T follicular helper cell (primary cell): ENCODE data around the gene CHD5.
"Not testable (repeated sequence)": the region's sequence is repeated elsewhere in the genome, so short reads cannot be mapped to it uniquely, and the experiment has no call there.

ENCODE experiments used
- DNase-seq: peaks from one replicate; pipeline ENCODE4 v3.0.0-alpha.2; 2020; ENCODE audit warnings: low read depth
- total RNA-seq, 2 experiments: gene quantifications; one replicate each; lab custom pipeline; 2026; lab: John Stamatoyannopoulos, UW

The CHD5 gene
- 0.24 to 0.91 reads per million in 2 experiments for total RNA-seq

DNA sequence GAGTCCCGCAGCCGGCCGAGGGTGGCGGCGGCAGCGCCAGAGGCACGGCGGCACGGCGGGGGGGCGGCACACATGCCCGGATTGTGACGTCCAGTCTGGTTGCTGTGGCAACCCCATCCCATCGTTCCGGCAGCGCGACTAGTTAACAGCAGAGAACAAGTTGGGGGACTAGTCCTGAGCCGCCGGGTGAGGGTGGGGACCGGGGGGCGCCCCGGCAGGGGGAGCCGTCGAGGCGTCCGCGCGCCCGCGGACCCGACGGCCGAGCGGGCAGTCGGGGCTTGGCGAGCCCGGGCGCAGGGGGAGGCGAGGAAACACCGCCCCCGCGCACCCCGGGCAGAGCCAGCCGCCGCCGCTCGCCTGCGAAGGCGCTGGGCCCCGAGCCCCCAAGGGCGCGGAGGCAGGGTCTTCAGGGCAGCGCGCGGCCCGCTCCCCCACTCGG lies at the start of gene CHD5:
TSS of gene CHD5 (minus strand) at position 54 of the 439 bp plus-strand sequence. CDS start 298 bp downstream, outside the sequence.
- DNase-seq = no peak

GRCh38 chr1:6225651-6226050 lies 45.5 kb upstream of the CHD5 start:
- DNase-seq = no peak

GRCh38 chr1:6224718-6225117 lies 44.6 kb upstream of the CHD5 start:
- no peak for DNase-seq

GRCh38 chr1:6223617-6224016 lies 43.5 kb upstream of the CHD5 start:
- DNase-seq = no peak

GRCh38 chr1:6222636-6223035 lies 42.5 kb upstream of the CHD5 start:
- no peak for DNase-seq

GRCh38 chr1:6221210-6221784 lies 41.2 kb upstream of the CHD5 start:
- DNase-seq = no peak

DNA sequence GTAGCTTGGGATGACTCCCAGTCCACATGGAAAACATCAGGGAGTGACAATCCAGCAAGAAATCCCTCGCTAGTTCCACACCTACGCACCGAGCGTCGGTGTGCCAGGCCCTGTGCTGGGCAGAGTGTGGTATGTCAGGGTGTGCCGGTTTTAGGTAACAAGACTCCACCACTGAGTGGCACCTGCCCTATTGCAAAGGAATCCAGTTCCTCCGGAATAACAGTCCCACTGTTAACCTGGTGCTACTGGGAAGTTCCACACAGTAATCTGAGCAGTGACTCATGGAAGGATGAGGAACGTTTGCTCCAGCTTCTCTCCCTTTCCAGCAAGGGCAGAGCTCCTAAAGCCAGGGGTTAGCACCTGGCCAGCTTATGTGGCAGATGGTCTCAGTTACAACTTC lies 40.1 kb upstream of the CHD5 start:
- no peak for DNase-seq

DNA sequence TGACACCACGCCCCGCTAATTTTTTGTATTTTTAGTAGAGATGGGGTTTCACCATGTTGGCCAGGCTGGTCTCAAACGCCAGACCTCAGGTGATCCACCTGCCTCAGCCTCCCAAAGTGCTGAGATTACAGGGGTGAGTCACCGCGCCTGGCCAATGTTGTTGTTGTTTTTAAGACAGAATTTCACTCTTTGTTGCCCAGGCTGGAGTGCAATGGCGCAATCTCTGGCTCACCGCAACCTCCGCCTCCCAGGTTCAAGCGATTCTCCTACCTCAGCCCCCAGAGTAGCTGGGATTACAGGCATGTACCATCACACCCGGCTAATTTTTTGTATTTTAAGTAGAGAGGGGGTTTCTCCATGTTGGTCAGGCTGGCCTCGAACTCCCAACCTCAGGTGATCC lies 39.5 kb upstream of the CHD5 start:
- DNase-seq = not testable (repeated sequence)

DNA sequence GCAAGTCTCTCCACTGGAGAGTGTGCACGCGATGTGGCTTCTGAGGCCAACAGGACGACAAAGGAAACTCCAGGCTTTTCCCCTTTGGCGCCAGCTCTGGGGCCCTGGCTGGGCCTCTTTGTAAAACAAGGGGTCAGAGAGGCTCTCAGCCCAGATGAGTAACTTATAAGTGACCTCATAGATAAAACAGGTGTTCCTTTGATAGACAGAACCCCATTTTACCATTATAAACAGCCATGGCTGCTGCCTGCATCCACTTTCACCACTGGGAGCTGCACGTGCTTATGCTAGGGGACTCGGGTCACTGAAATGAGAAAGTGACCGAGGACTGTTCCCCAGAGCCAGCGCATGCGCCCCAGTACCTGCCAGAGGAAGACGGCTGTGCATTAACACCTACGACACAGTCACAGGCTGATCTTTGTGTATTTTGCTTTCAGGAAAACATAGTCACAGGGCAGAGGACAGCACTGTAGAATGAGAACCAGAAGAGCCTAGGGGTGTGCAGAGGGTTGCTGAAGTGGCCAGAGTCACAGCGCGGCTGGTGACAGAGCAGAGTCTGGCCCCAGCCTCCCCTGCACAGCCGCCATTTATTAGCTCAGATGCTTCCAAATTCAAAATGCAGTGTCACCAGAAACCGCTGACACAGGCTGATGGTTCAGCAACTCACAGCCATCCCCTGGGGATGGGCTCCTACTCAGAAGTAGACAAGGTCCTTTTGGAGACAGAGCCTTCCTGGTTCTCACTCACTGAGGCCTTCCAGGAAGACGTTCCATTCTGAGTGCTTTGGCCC lies 38.4 kb upstream of the CHD5 start:
- DNase-seq = no peak

DNA sequence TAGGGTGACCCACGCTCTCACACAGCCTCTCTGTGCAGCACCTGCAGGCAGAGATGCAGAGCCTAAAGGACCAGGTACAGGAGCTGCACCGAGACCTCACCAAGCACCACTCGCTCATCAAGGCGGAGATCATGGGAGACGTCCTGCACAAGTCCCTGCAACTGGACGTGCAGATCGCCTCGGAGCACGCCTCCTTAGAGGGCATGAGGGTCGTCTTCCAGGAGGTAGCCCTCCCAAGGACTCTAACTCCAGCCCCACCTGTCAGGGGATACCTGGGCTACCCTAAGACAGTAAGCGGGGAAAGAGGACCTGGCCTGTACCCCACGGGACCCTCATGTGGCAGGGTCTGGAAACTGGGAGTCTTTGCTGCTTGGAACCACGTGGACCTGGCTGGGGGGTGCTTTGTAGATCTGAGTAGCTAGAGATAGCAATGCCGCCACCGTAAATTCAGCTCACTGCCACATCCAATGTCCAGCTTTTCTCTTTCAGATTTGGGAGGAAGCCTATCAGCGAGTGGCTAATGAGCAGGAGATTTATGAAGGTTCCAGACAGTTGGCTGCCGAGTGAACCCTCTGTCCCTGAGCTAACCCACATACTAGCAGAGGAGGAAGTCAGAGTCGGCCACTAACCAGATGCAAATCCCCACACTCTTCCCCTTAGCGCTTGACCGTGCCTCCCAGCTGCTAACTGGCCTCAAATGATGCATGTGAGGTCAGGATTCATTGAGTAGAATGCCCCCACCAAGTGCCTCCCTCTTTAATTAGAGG lies 32.3 kb upstream of the CHD5 start:
- no peak for DNase-seq

- DNase-seq = no peak
These were observed 31.6 kb upstream of the CHD5 start for GRCh38 chr1:6211731-6212130.

DNA sequence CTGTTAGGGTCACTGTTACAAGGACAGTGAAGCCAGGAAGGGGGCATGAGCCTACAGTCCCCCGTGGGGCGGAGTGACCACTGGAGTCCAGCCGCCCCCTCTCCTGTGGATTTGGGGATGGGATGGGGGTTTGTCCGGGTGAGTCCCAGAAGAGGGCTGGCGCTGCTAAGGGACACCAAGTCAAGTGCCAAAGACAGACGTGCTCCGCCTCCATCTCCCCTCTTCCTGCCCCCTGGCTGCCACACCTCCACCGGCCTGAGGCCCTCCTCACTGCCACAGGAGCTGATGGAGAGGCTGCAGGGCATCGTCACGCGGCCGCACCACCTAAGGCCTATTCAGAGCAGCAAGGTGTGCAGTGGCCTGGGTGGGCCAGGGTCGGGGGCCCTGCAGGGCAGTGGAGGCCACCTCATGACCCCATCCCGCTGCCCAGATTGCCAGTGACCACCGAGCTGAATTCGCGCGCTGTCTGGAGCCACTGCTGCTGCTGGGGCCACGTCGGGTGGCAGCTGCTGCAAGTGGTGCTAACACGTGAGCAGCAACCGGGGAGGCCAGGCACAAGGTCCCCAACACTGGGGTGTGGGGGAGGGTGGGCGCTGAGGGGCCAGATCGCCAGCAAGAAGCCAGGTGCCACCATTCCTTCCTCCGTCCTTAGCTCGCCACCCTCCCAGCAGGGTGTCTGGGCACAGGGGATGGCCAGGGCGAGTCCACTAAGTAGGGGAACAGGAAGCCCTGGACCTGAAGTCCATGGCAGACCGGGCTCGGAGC lies 30.7 kb upstream of the CHD5 start:
- no peak for DNase-seq

DNA sequence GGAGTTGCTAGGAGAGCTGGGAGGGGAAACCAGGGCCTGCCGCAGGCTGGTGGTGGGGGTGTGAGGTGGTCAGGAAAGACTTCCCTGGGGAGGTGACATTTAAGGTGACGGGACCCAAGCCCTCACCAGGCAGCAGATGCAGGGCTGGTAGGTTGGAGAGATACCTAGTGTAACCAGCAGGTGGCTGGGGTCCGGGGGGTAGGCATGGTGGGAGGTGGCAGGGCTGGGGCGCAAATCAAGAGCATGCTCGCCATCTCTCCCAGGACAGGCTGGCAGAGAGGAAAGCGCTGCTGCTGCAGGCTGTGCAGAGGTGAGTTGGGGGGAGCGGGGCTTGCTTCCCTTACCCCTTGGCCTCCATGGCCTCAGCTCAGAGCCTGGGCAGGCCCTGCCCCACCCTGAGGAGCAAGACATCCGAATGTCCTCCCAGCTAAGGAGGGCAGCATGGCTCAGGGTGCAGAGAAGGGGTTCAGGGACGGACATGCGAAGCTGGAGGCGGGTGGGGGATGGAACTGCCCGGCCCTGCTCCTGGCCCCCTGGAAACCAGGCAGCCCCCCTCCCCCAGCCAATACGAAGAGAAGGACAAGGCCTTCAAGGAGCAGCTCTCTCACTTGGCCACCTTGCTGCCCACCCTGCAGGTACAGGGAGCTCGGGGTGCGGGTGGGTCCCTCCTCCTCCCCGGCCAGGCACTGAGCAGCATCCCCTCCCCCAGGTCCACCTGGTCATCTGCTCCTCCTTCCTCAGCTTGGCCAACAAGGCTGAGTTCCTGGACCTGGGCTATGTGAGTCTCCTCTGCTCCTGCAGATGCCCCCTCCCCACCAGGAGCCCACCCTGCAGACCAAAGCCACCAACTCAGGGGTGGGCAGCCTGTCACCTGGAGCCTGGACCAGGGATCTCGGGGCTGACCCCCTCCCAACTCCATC lies 29.8 kb upstream of the CHD5 start:
- no peak for DNase-seq

- no peak for DNase-seq
These were observed 28.9 kb upstream of the CHD5 start for GRCh38 chr1:6208723-6209660.

DNA sequence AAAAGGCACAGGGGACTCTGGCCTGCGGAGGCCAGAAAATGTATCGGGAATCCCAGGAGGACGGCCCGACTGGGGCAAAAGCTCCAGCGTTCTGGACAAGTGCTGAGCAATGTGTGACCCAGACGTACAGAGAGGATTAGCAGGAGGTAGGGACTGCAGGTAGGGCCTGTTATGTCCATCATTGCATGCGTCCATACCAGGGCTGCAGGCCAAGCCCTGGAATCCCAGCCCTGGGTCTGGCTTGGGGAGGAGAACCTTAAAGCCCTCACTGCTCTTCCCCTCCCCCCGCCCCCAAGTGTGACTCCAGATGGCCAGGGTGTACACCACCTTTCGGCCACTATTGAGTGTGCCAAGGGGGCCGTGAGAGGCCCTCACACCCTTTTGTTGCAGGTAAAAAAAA lies 27.8 kb upstream of the CHD5 start:
- no peak for DNase-seq

GRCh38 chr1:6207075-6207885 lies 27.2 kb upstream of the CHD5 start:
- no peak for DNase-seq

DNA sequence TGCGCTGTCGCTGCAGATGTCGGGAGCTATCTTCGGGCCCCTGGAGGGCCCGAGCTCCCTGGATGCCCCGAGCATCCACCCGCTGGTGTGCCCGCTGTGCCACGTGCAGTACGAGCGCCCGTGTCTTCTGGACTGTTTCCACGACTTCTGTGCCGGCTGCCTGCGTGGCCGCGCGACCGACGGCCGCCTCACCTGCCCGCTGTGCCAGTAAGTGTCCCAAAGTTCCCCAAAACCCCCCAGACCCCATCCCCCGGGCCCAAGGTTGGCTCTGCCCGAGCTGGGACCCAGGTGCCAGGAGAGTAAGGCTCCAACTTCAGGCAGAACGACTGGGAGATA lies 26.4 kb upstream of the CHD5 start:
- no peak for DNase-seq

GRCh38 chr1:6205849-6206519 lies 25.9 kb upstream of the CHD5 start, which contains the start of gene RNF207:
RNF207 (plus strand) TSS chr1:6206119; CDS start chr1:6206536, 417 bp downstream.
- peak; percentile 21 for DNase-seq
